ENCODE results near the gene KCNH1. TPM values are rescaled to one million over a fixed set of nuclear protein-coding genes. Genes with fewer than 3 reads are reported as not detected.

The KCNH1 gene
- 1.3 and 1.6 TPM in 2 replicates for total RNA-seq (2014; rRNA removed; shearing (Covaris generic))

GRCh38 chr1:211133836-211134669 is at the start of gene KCNH1:
TSS of gene KCNH1 (minus strand) at chr1:211134148. CDS start at chr1:211133945, 203 bp downstream.
- peak; percentile 80 for DNase-seq (ENCODE audit: low read depth)

GRCh38 chr1:211182746-211183145 is 48.8 kb upstream of the KCNH1 start:
- no peak for DNase-seq (ENCODE audit: low read depth)

GRCh38 chr1:211174375-211174774 is 40.4 kb upstream of the KCNH1 start:
- DNase-seq (ENCODE audit: low read depth), result peak; percentile 10

- no peak for DNase-seq (ENCODE audit: low read depth)
Measured at GRCh38 chr1:211172657-211173056, 38.7 kb upstream of the KCNH1 start.

GRCh38 chr1:211169353-211169752 is 35.4 kb upstream of the KCNH1 start:
- no peak for DNase-seq (ENCODE audit: low read depth)

- no peak for DNase-seq (ENCODE audit: low read depth)
Measured at GRCh38 chr1:211158866-211159265, 24.9 kb upstream of the KCNH1 start.

- peak; percentile 60 for DNase-seq (ENCODE audit: low read depth)
Measured at GRCh38 chr1:211155040-211155439, 21.1 kb upstream of the KCNH1 start.

- DNase-seq (ENCODE audit: low read depth), result no peak
Measured at GRCh38 chr1:211153932-211154331, 20.0 kb upstream of the KCNH1 start.

GRCh38 chr1:211148366-211148765 is 14.4 kb upstream of the KCNH1 start:
- no peak for DNase-seq (ENCODE audit: low read depth)

- DNase-seq (ENCODE audit: low read depth), result no peak
Measured at GRCh38 chr1:211145944-211146343, 12.0 kb upstream of the KCNH1 start.

- DNase-seq (ENCODE audit: low read depth), result peak; percentile 70
Measured at GRCh38 chr1:211135342-211135950, 1.5 kb upstream of the KCNH1 start.

GRCh38 chr1:211133393-211133835 is 534 bp downstream of the KCNH1 start:
- DNase-seq (ENCODE audit: low read depth), result peak; percentile 29

GRCh38 chr1:211132721-211133392 is 1.1 kb downstream of the KCNH1 start:
- DNase-seq (ENCODE audit: low read depth), result no peak

- DNase-seq (ENCODE audit: low read depth), result no peak
Measured at GRCh38 chr1:211129776-211130175, 4.2 kb downstream of the KCNH1 start.

GRCh38 chr1:211127166-211127565 is 6.8 kb downstream of the KCNH1 start:
- DNase-seq (ENCODE audit: low read depth), result no peak

GRCh38 chr1:211126622-211127021 is 7.3 kb downstream of the KCNH1 start:
- peak; percentile 51 for DNase-seq (ENCODE audit: low read depth)

GRCh38 chr1:211118407-211119102 is 15.4 kb downstream of the KCNH1 start:
- DNase-seq (ENCODE audit: low read depth), result peak; percentile 84

- no peak for DNase-seq (ENCODE audit: low read depth)
Measured at GRCh38 chr1:211114446-211114845, 19.5 kb downstream of the KCNH1 start.

GRCh38 chr1:211113566-211113965 is 20.4 kb downstream of the KCNH1 start:
- peak; percentile 95 for DNase-seq (ENCODE audit: low read depth)

GRCh38 chr1:211111351-211111750 is 22.6 kb downstream of the KCNH1 start:
- DNase-seq (ENCODE audit: low read depth), result no peak

GRCh38 chr1:211101481-211101880 is 32.5 kb downstream of the KCNH1 start:
- no peak for DNase-seq (ENCODE audit: low read depth)

GRCh38 chr1:211099393-211099792 is 34.6 kb downstream of the KCNH1 start:
- peak; percentile 8 for DNase-seq (ENCODE audit: low read depth)
